Activated CD4-positive, alpha-beta T cell treated with anti-CD3 and anti-CD28 coated beads for 36 hours (primary cell): Measurements from ENCODE around the gene DAZ1. TPM values are rescaled to one million over a fixed set of nuclear protein-coding genes. Genes with fewer than 3 reads are reported as not detected.
"Not testable (repeated sequence)": the region's sequence is repeated elsewhere in the genome, so short reads cannot be mapped to it uniquely, and the experiment has no call there.

Source experiments
- ATAC-seq: fragments of 200-7000 bp; cut with Tn5 transposase; one replicate; pipeline ENCODE4 v1.10.0; 2021; ENCODE audit warnings: mild to moderate bottlenecking, moderate library complexity
- CTCF ChIA-PET: fragments of 350-600 bp; sonication (Branson Sonifier 250); formaldehyde crosslinking; loops from one replicate; lab custom pipeline; 2021; ENCODE audit warnings: antibody characterized with exemption; lab: Charles Lee
- POLR2A ChIA-PET: fragments of 350-600 bp; sonication (Branson Sonifier 250); formaldehyde crosslinking; loops from one replicate; lab custom pipeline; 2021; ENCODE audit warnings: antibody characterized with exemption, inconsistent platforms; lab: Charles Lee
- DNase-seq: peaks from one replicate; pipeline ENCODE4 v3.0.0-alpha.2; 2020
- H3K27ac Mint-ChIP-seq: one replicate; pipeline ENCODE4 v1.8.0; 2021; ENCODE audit warnings: mixed read lengths
- H3K27me3 Mint-ChIP-seq: one replicate; pipeline ENCODE4 v1.8.0; 2021; ENCODE audit warnings: mixed read lengths
- H3K36me3 Mint-ChIP-seq: one replicate; pipeline ENCODE4 v1.8.0; 2021; ENCODE audit warnings: low read depth, mixed read lengths
- H3K4me1 Mint-ChIP-seq: one replicate; pipeline ENCODE4 v1.8.0; 2021; ENCODE audit warnings: mixed read lengths
- H3K4me3 Mint-ChIP-seq: one replicate; pipeline ENCODE4 v1.8.0; 2021; ENCODE audit warnings: mild to moderate bottlenecking, moderate library complexity, mixed read lengths
- H3K9me3 Mint-ChIP-seq: one replicate; pipeline ENCODE4 v1.8.0; 2021; ENCODE audit warnings: low read depth, mixed read lengths
- intact Hi-C, 2 experiments: fragments of 100-400 bp; cut with DNase I in 1 of 2; cut with micrococcal nuclease in 1 of 2; formaldehyde crosslinking; loops; one replicate each; pipeline versions ENCODE4 v1.14.2 to v1.15.1; 2022 to 2024; cut with DNase I, micrococcal nuclease
- total RNA-seq, 2 experiments: library from RNA; stranded (reverse); gene quantifications; one replicate each; pipeline ENCODE4 v1.2.3, GENCODE V29; 2021

Gene DAZ1
- not detected for total RNA-seq

- H3K27ac Mint-ChIP-seq, H3K9me3 Mint-ChIP-seq, H3K4me1 Mint-ChIP-seq, H3K27me3 Mint-ChIP-seq, H3K36me3 Mint-ChIP-seq, CTCF ChIA-PET, ATAC-seq, POLR2A ChIA-PET, DNase-seq, intact Hi-C loops, H3K4me3 Mint-ChIP-seq: not testable (repeated sequence)
Observed at GRCh38 chrY:23198908-23199307, at the start of gene DAZ1. DAZ1 (minus strand) TSS chrY:23199008; CDS start chrY:23198800, 208 bp downstream.

GRCh38 chrY:23219233-23219632 is 20.4 kb upstream of the DAZ1 start, which contains the start of gene DAZ2:
DAZ2 (plus strand) TSS chrY:23219533; CDS start chrY:23219741, 208 bp downstream.
- intact Hi-C loops, ATAC-seq, H3K4me1 Mint-ChIP-seq, H3K27ac Mint-ChIP-seq, H3K9me3 Mint-ChIP-seq, CTCF ChIA-PET, H3K4me3 Mint-ChIP-seq, H3K27me3 Mint-ChIP-seq, H3K36me3 Mint-ChIP-seq, DNase-seq, POLR2A ChIA-PET: not testable (repeated sequence)

- H3K9me3 Mint-ChIP-seq, POLR2A ChIA-PET, H3K27me3 Mint-ChIP-seq, intact Hi-C loops, ATAC-seq, CTCF ChIA-PET, H3K4me3 Mint-ChIP-seq, DNase-seq, H3K36me3 Mint-ChIP-seq, H3K27ac Mint-ChIP-seq, H3K4me1 Mint-ChIP-seq: not testable (repeated sequence)
Observed at GRCh38 chrY:23210681-23211080, 11.9 kb upstream of the DAZ1 start.

GRCh38 chrY:23209802-23210495 is 11.1 kb upstream of the DAZ1 start:
- DNase-seq, ATAC-seq, intact Hi-C loops, H3K9me3 Mint-ChIP-seq, H3K4me3 Mint-ChIP-seq, H3K36me3 Mint-ChIP-seq, CTCF ChIA-PET, POLR2A ChIA-PET, H3K27me3 Mint-ChIP-seq, H3K4me1 Mint-ChIP-seq, H3K27ac Mint-ChIP-seq: not testable (repeated sequence)

- POLR2A ChIA-PET, ATAC-seq, H3K36me3 Mint-ChIP-seq, H3K4me1 Mint-ChIP-seq, CTCF ChIA-PET, DNase-seq, H3K27me3 Mint-ChIP-seq, intact Hi-C loops, H3K27ac Mint-ChIP-seq, H3K9me3 Mint-ChIP-seq, H3K4me3 Mint-ChIP-seq: not testable (repeated sequence)
Observed at GRCh38 chrY:23207455-23207854, 8.6 kb upstream of the DAZ1 start.

Other genes with a start within 250 kb of the DAZ1 start
- gene BPY2, start 214.7 kb downstream of the DAZ1 start, total RNA-seq, result not detected
- not detected for gene DAZ2, start 20.5 kb upstream of the DAZ1 start, total RNA-seq